Thyroid gland (tissue), 4 donors: Measurements from ENCODE around the gene MYOG.

ENCODE experiments used
- POLR2A ChIP-seq, 2 donors: fragments of 450-650 bp; IDR thresholded peaks; one replicate each; pipeline ENCODE4 v1.6.1; 2017; ENCODE audit warnings: antibody characterized with exemption in 2 of 2, mild to moderate bottlenecking in 2 of 2, moderate library complexity in 1 of 2
- TF ChIP-seq, protein P1 (sequence below), 6 experiments: fragments of 200-600 bp in 3 of 6; fragments of 450-650 bp in 3 of 6; sonication (generic) in 3 of 6; IDR thresholded peaks; one replicate each; pipeline ENCODE4 v1.5.1; 2016 to 2019; ENCODE audit warnings: antibody characterized with exemption in 6 of 6, mild to moderate bottlenecking in 2 of 6, inconsistent platforms in 1 of 6, moderate library complexity in 1 of 6

DNA sequence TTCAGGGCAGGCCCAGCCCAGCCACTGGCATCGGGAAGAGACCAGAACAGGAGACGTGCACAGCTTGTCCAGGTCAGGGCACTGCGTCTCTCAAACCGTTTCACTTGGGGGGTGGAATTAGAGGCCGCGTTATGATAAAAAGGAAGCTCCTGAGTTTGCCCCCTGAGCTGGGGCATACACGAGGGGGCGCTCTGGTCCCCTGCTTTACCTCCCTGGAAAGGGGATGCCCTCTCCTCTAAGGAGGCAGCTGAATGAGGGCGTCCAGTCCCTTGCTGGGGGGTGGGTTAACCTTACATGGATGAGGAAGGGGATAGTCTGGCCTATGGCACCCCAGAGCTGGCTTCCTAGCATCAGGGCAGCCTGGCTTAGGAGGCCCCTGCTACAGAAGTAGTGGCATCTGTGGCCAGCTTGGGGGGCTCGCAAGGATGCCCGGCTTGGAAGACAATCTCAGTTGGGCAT lies 2.3 kb downstream of the MYOG start:
- TF ChIP-seq, protein P1, sequence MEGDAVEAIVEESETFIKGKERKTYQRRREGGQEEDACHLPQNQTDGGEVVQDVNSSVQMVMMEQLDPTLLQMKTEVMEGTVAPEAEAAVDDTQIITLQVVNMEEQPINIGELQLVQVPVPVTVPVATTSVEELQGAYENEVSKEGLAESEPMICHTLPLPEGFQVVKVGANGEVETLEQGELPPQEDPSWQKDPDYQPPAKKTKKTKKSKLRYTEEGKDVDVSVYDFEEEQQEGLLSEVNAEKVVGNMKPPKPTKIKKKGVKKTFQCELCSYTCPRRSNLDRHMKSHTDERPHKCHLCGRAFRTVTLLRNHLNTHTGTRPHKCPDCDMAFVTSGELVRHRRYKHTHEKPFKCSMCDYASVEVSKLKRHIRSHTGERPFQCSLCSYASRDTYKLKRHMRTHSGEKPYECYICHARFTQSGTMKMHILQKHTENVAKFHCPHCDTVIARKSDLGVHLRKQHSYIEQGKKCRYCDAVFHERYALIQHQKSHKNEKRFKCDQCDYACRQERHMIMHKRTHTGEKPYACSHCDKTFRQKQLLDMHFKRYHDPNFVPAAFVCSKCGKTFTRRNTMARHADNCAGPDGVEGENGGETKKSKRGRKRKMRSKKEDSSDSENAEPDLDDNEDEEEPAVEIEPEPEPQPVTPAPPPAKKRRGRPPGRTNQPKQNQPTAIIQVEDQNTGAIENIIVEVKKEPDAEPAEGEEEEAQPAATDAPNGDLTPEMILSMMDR (IDR thresholded peaks at IDR 0.05), result no peak
- TF ChIP-seq POLR2A (IDR thresholded peaks at IDR 0.05), result no peak
